Panc1 (cell line): ENCODE measurements around the gene CHRNG. TPM values are rescaled to one million over a fixed set of nuclear protein-coding genes. Genes with fewer than 3 reads are reported as not detected.

ENCODE experiments used
- ATAC-seq: fragments of 200-7000 bp; cut with Tn5 transposase; 2 replicates; pipeline ENCODE4 v1.9.1; 2020; ENCODE audit warnings: mild to moderate bottlenecking, moderate library complexity
- BruUV-seq: library from RNA; stranded (reverse); fragments of 400-500 nt; replicated peaks from 2 replicates; lab custom pipeline; 2021; lab: Mats Ljungman, UMichigan
- CTCF ChIA-PET: fragments of 300-600 bp; sonication (Branson Sonifier 250); formaldehyde crosslinking; loops from one replicate; lab custom pipeline; 2022; ENCODE audit warnings: antibody characterized with exemption; lab: Charles Lee
- POLR2A ChIA-PET: fragments of 300-600 bp; sonication (Branson Sonifier 250); formaldehyde crosslinking; loops from one replicate; lab custom pipeline; 2022; ENCODE audit warnings: antibody characterized with exemption; lab: Charles Lee
- DNase-seq: peaks from one replicate; pipeline ENCODE4 v3.0.0-alpha.2; 2010; ENCODE audit warnings: low read depth, low spot score
- H3K27ac ChIP-seq: 2 replicates; pipeline ENCODE4 v1.5.1; 2011; ENCODE audit warnings: mild to moderate bottlenecking, low read length, inconsistent platforms
- H3K27me3 ChIP-seq: fragments of 200-500 bp; sonication (Bioruptor generic); 2 replicates; pipeline ENCODE4 v1.6.0; 2014; ENCODE audit warnings: low read length, inconsistent platforms; ENCODE audit not compliant: control insufficient read depth, insufficient read depth
- H3K36me3 ChIP-seq: fragments of 200-500 bp; sonication (Bioruptor generic); 2 replicates; pipeline ENCODE4 v1.5.1; 2014; ENCODE audit warnings: inconsistent platforms, mild to moderate bottlenecking, low read length, moderate library complexity; ENCODE audit not compliant: control insufficient read depth, insufficient read depth
- H3K4me1 ChIP-seq: 2 replicates; pipeline ENCODE4 v1.5.1; 2011; ENCODE audit warnings: inconsistent platforms, mild to moderate bottlenecking, low read length, moderate library complexity; ENCODE audit not compliant: control insufficient read depth, insufficient read depth
- H3K4me3 ChIP-seq, 2 experiments: 2 replicates each; pipeline ENCODE4 v1.5.1; 2011 to 2012; ENCODE audit warnings: low read depth in 2 of 2, low read length in 2 of 2, mild to moderate bottlenecking in 2 of 2, inconsistent platforms in 1 of 2, moderate library complexity in 1 of 2
- H3K9me3 ChIP-seq: fragments of 200-500 bp; sonication (Bioruptor generic); 2 replicates; pipeline ENCODE4 v1.5.1; 2014; ENCODE audit warnings: low read depth, mild to moderate bottlenecking, inconsistent platforms, low read length, moderate library complexity; ENCODE audit not compliant: control insufficient read depth, insufficient read depth
- CTCF ChIP-seq: fragments of 450-650 bp; IDR thresholded peaks from 2 replicates; pipeline ENCODE4 v1.5.1; 2017; ENCODE audit warnings: mild to moderate bottlenecking
- POLR2AphosphoS5 ChIP-seq: IDR thresholded peaks from 2 replicates; pipeline ENCODE4 v1.6.1; 2012; ENCODE audit warnings: mild to moderate bottlenecking, low read depth, low read length, moderate library complexity
- REST ChIP-seq, 2 experiments: IDR thresholded peaks; 2 replicates each; pipeline ENCODE4 v1.6.1; 2011 to 2012; ENCODE audit warnings: low read depth in 2 of 2, control low read depth in 1 of 2, low read length in 1 of 2, mild to moderate bottlenecking in 1 of 2, moderate library complexity in 1 of 2; ENCODE audit not compliant: insufficient read depth in 1 of 2
- SIN3A ChIP-seq: IDR thresholded peaks from 2 replicates; pipeline ENCODE4 v1.6.1; 2012; ENCODE audit warnings: low read depth, mild to moderate bottlenecking, low read length, moderate library complexity, borderline replicate concordance; ENCODE audit not compliant: insufficient read depth
- TCF7L2 ChIP-seq: IDR thresholded peaks from 2 replicates; pipeline ENCODE4 v1.6.1; 2011; ENCODE audit warnings: mild to moderate bottlenecking, low read depth, low read length, inconsistent platforms
- in situ Hi-C: cut with HindIII; loops from 2 replicates; pipeline ENCODE4 v1.10.0; 2016; ENCODE audit warnings: low sequenced_read_pairs, low pct_unique_long_range_greater_than_20kb
- intact Hi-C: fragments of 100-400 bp; cut with micrococcal nuclease; formaldehyde crosslinking; loops from one replicate; pipeline ENCODE4 v1.10.0; 2022; ENCODE audit not compliant: unreplicated experiment
- total RNA-seq: library from RNA; stranded (reverse); gene quantifications from one replicate; pipeline ENCODE4 v1.2.1, GENCODE V29; 2021; ENCODE audit not compliant: unreplicated experiment

The CHRNG gene
- total RNA-seq, 1 experiment from 2014 or later, result not detected

- TF ChIP-seq POLR2AphosphoS5 (no peak), TCF7L2 (no peak), CTCF (no peak), REST (IDR thresholded peaks at IDR 0.05; ENCODE audit: insufficient read depth in 1 of 2, low read depth in 2 of 2, low read length in 1 of 2) (no peak; a peak in 1 of 4 replicates), SIN3A (no peak)
- POLR2A ChIA-PET, result no interaction called here
Measured at GRCh38 chr2:232549655-232550353, 10.3 kb downstream of the CHRNG start.

GRCh38 chr2:232550354-232551249 is 11.1 kb downstream of the CHRNG start, which contains the start of the genes EIF4E2 and TIGD1:
Gene EIF4E2, plus strand, starts transcription at chr2:232550689. Its CDS starts 36 bp downstream, at chr2:232550725.
Gene TIGD1, minus strand, starts transcription at chr2:232550557. Its CDS starts 675 bp downstream, at chr2:232549882.
- in situ Hi-C loops, result no loop called here
- peaks cover 8% of the 10 kb centered on the region; the same call in 1 of the 2 replicates for H3K4me1 ChIP-seq
- peak; percentile 94 for TF ChIP-seq SIN3A
- TF ChIP-seq POLR2AphosphoS5, result peak; percentile 96
- peak; percentile 60; the same call in 1 of the 2 replicates for TF ChIP-seq TCF7L2
- TF ChIP-seq CTCF, result no peak
- peak in 1 of 2 experiments; percentile 81 for TF ChIP-seq REST (IDR thresholded peaks at IDR 0.05; ENCODE audit: insufficient read depth in 1 of 2, low read depth in 2 of 2, low read length in 1 of 2)
- TSS peak; percentile 69 for BruUV-seq
- peak within 1 kb of the TSS; percentile 96 for H3K27ac ChIP-seq
- no peaks in the 10 kb centered on the region for H3K9me3 ChIP-seq
- CTCF ChIA-PET, result no interaction called here
- POLR2A ChIA-PET, result no interaction called here
- H3K4me3 ChIP-seq, result peak within 1 kb of the TSS; percentile 83 to 96
- H3K27me3 ChIP-seq, result no peaks in the 10 kb centered on the region
- ATAC-seq, result peak; percentile 98
- peaks cover 7% of the 10 kb centered on the region for H3K36me3 ChIP-seq
- intact Hi-C loops, result no loop called here
- DNase-seq, result peak; percentile 64

More at GRCh38 chr2:232549655-232550353, 10.3 kb downstream of the CHRNG start:
- H3K36me3 ChIP-seq, result peaks cover 7% of the 10 kb centered on the region
- no peaks in the 10 kb centered on the region for H3K27me3 ChIP-seq
- intact Hi-C loops (no loop called here), in situ Hi-C loops (no loop called here)
- ATAC-seq (no peak; the same call in 1 of the 2 replicates), DNase-seq (no peak)
- no TSS peak for BruUV-seq
- H3K4me1 ChIP-seq, result peaks cover 8% of the 10 kb centered on the region; the same call in 1 of the 2 replicates
- H3K9me3 ChIP-seq, result no peaks in the 10 kb centered on the region
- H3K4me3 ChIP-seq, result peak overlapping the region; percentile 83 to 96
- CTCF ChIA-PET, result no interaction called here
- peak overlapping the region; percentile 96 for H3K27ac ChIP-seq
